Activated CD4-positive, alpha-beta T cell treated with anti-CD3 and anti-CD28 coated beads, Interleukin-2, amount 50 U/mL, for 1 hour (primary cell): ENCODE measurements around the gene NHERF1.

ENCODE experiments used
- DNase-seq: peaks from one replicate; pipeline ENCODE4 v3.0.0-alpha.2; 2020

NHERF1 gene

GRCh38 chr17:74733365-74734122, 14.9 kb upstream of the NHERF1 start:
- no peak for DNase-seq

- DNase-seq, result no peak
Measured at GRCh38 chr17:74734256-74734655, 14.2 kb upstream of the NHERF1 start.

DNA sequence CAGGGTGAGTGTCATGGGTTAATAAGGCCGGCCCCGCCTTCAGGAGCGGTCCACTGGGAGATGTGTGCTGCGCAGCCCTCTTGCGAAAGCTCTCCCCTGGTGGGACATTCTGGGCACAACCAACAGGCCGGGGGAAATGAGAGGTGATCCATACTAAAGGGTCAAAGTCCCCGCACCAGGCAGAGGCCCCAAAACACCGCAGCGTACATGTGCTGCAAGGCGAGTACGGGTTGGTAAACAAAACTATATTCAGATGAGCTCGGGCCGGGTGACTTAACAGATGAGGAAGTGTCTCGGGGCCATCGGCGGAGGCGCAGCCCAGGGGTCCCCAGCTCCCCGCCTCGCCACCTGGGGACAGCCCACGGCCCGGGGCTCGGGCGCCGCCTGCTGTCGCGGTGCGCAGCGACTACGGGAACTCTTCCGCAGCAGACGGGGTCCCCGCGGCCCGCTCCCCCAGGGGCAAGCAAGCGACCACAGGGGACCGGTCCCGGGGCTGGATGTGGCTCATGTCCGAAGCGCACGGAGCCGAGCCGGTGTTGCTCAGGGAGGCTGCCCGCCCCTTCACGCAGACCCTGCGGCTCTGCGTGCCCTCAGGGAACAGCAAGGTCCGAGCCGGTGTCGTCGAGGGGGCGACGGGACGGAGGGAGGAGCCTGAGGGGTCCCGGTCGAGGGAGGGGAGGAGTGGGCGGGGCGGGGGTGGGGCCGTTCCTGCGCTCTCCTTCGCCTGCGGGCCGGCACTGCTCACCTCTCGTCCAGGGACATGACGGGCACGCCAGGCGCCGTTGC, 11.7 kb upstream of the NHERF1 start, which contains the start of gene RAB37:
RAB37 (plus strand) TSS at position 744 of the 786 bp plus-strand sequence; CDS start at position 761, 17 bp downstream.
- peak; percentile 44 for DNase-seq

DNA sequence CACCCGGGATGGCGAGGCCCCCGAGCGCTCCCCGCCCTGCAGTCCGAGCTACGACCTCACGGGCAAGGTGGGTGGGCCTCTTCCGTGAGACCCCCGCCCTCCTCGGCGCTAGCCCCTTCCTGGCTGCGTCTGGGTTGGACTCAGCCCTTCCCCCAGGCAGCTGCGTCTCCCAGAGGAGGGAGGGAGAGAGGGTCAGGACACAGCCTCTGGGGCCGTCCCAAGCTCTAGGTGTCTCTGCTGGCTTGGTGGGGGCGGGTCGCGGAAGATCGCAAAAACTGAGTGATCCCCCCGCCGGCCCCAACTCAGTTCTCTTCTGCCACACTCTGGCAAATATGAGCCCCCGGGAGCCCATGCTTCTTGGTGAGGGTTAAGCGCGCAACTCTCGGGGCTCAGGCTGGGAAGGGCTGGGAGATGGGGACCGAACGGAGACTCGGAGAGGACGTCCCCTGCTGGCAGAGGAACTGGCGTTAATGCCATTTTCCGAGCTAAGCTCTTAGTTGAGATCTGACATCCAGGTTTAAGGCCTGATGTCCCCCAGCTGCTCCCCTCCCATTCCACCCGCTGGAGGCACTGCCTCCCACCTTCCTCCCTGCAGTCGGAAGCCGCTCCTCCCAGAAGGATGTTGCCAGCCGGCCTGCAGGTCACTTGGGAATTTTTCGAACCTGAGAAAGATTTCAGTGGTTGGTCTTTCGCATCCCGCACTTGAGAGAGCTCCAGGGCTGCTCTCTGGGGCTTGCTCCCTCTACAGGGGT, 11.0 kb upstream of the NHERF1 start:
- DNase-seq, result peak; percentile 56

GRCh38 chr17:74738051-74738996, 10.1 kb upstream of the NHERF1 start:
- DNase-seq, result peak; percentile 62

- DNase-seq, result no peak
Measured at GRCh38 chr17:74739227-74739831, 9.1 kb upstream of the NHERF1 start.

- no peak for DNase-seq
Measured at GRCh38 chr17:74740173-74740572, 8.3 kb upstream of the NHERF1 start.

DNA sequence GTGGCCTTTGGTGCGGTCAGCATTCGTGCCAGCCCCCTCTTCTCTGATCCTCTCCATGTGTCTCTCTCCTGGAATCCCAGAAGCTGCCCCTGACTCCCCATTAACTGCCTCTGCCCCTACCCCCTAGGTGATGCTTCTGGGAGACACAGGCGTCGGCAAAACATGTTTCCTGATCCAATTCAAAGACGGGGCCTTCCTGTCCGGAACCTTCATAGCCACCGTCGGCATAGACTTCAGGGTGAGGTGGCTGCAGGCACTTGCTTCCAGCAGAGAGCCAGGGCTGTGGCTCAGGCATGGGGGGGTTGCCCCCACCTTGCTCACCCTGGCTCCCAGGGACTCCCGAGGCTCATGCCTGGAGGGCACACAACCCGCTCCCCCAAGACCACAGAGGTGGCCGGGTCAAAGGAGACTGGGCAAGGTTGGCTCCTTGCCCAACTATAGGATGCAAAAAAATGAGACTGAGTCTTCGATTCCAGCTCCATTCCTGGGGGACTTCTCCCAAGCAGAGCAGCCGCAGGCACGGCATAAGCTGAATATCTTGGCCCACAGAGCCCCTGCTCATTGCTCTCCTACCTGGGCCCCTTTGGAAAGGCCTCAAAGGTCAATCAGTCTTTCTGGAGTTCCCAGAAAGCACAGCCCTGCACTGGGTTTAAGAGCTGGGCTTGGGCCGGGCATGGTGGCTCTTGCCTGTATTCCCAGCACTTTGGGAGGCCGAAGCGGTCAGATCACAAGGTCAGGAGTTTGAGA, 7.6 kb upstream of the NHERF1 start:
- no peak for DNase-seq

- DNase-seq, result no peak
Measured at GRCh38 chr17:74742153-74742515, 6.3 kb upstream of the NHERF1 start.

GRCh38 chr17:74742978-74743545, 5.4 kb upstream of the NHERF1 start:
- DNase-seq, result no peak

DNA sequence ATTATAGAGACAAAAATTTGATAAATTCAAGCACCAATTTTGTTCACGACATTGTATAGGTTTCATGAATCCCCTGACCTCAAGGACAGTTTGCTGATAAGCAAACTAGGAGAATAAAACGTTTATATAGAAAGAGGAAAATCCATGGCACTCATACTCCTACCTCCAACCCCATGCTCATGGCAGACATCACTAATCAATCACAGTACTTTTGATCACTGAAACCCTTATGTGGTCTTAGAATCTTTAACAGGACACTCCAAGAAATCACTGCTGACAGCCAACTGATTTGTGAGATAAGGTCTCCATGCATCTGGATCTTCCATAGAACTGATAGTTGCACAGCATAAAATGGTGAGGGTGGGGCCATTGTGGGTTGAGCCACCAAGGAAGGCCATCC, 4.7 kb upstream of the NHERF1 start:
- DNase-seq, result no peak

- no peak for DNase-seq
Measured at GRCh38 chr17:74744349-74744713, 4.1 kb upstream of the NHERF1 start.

- DNase-seq, result peak; percentile 82
Measured at GRCh38 chr17:74744714-74745547, 3.5 kb upstream of the NHERF1 start.

- no peak for DNase-seq
Measured at GRCh38 chr17:74745548-74746177, 2.8 kb upstream of the NHERF1 start.

GRCh38 chr17:74746376-74746775, 2.1 kb upstream of the NHERF1 start:
- DNase-seq, result no peak

DNA sequence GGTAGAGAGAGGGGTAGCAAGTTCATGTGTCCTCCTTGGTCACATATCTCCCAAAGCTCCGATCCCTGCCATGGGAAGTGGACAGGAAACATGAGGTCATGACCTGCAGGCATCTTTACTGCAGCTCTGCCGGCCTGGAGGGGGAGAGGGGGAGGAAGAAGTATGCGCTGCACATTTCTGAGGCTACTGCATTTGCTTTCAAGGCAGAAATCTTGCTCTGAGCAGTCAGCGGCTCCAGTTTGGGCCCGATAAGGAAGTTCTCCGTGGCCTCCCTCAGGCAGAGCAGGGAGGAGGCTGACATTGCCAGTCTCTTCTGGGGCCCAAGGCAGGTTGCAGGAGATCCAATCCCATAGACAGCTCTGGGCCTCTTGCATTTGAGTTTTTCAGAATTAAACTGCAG, 1.5 kb upstream of the NHERF1 start:
- DNase-seq, result no peak

- no peak for DNase-seq
Measured at GRCh38 chr17:74748279-74748528, 224 bp upstream of the NHERF1 start.

DNA sequence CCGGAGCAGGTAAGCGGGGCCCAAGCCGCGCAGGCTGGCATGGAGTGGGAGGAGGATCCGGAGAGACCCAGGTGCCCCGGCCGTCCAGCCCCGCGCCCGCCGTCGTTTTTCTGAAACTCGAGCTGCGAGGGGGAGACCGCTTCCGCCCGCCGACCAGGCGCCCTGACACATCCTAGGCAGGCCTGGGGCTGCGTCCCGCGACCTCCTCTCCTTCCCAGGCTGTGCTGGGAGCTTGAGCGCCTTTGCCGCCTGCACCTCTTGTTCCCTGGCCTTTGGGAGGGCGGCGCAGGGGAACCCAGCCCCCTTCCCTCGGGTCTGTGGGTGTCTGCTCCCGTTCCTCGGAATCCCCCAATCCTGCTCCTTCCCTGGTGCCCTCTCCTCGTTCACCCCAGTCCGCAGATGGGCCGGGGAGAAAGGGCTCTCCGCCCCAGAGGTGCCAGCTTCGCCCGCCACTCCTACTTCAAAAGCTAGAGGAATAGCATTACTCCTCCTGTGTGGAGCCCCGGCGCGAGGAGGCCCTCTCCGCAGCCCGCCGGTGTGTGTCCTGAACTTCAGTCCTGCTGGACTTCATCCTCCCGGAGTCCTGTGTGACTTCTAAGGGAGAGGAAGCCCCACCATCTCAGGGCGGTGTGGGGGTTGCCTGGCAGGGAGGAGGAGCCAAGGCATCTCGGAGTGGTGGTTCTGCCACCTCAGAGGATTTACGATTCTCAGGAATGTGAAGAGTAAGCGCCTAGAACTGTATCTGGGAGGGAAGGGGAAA, 1.0 kb downstream of the NHERF1 start:
- no peak for DNase-seq

DNA sequence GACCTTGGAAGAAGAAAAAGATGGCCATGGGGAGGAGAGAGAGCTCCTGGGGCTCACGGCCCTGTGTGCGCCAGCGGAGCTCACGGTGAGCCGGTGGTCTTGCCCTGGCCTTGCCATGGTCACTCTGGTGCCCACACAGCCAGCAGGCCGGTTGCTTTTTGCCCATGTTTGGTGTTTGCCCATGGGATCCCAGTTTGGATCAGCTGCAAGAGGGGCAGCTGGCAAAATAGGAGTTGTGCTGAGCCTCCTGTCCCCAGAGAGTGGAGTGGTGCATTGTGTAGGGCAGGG, 1.6 kb downstream of the NHERF1 start:
- DNase-seq, result no peak
